GM03348 (cell line): ENCODE data around the gene ZNF282.
"Not testable (repeated sequence)": the region's sequence is repeated elsewhere in the genome, so short reads cannot be mapped to it uniquely, and the experiment has no call there.

Experiments
- DNase-seq: peaks from one replicate; pipeline ENCODE4 v3.0.0; 2012; ENCODE audit warnings: low spot score

Gene ZNF282

DNA sequence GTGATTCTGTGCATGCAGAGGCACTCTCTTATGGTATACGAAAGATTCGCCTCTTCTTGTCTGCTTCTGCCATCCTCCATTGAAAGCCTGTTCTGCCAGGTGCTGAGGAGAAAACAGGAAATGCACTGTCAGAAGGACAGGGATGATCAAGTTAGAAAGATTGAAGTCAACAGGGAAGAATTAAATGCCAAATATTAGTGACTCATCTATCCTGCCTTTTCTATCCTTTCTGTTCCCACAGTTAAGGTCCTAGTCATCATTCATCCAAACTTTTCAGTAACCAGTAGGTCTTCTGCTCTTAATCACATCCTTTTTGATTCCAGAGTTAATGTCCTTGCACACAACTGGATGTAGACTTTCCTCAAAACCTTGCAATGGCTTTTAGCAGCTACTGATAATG lies 61.8 kb downstream of the ZNF282 start:
- DNase-seq, result no peak

DNA sequence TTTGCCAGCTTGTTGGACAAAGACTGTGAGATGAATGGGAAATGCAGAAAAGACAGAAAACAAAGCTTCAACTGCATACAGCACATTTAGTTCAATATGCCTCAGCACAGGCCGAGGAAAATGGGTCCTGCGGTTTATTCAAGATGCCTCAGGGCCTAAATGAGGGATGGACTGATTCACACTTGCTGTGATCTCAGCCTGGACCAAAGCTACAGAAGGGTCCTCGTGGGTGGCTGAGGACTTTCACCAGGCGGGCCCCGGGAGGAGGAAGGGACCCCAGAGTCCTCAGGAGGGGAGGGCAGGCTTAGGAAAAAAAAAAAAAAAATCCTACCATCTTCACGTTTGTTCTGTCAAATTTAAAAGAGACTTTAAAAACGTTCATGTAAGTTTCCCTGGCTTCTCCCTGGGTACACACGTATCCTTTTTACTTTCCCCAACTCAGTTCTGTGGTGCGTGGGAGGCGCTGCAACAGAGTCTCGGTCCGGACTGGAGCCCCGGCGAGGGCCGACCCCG lies 66.0 kb downstream of the ZNF282 start:
- DNase-seq, result peak; percentile 41

DNA sequence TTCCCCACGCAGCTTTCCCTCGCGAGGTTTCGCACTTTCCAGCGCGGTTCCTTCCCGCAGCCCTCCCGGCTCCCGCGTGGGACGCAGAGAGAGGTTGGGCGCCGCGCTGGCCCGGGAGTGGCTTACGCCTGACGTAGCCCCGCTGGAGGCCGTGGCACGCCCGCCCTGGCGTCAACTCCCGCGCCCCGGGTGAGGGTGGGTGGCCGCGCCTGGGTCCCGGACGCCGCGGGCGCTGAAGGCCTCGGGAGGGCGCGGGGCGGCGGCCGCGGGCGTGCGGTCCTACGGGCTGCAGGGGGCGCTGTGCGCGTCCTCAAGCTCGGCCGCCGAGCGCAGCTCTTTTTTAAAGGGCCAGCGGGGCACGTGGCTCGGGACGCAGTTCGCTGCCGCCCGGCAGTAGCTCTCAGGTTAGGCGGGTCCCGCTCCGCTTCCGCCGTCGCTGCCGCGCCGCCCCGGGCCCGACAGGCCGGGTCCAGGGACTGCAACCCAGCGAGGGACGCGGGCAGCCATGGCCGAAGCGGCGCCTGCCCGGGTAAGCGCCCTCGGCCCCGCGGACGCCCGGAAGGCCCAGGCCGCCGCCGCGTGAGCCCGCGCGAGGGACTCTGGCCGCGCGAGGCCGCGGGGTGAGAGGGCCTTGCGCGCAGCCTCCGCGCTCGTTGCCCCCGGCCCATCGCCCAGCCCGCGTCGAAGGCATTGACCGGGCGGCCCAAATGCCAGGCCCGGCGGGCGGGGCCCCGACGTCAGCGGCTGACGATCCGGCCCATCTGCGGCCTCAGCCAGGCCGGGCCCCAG lies 66.7 kb downstream of the ZNF282 start, which contains the start of gene ZNF783:
TSS of gene ZNF783 (plus strand) at position 368 of the 789 bp plus-strand sequence. CDS start at position 506, 138 bp downstream.
- DNase-seq, result peak; percentile 97

DNA sequence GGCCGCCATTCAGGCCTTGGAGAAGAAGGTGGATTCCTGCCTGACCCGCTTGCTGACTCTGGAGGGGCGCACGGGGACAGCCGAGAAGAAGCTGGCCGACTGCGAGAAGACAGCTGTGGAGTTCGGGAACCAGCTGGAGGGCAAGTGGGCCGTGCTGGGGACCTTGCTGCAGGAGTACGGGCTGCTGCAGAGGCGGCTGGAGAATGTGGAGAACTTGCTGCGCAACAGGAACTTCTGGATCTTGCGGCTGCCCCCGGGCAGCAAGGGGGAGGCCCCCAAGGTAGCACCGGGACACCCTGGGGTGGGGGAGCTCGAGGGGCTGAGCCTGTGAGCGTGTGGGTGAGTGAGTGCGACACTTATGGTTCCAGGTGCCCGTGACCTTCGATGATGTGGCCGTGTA lies 71.1 kb downstream of the ZNF282 start:
- no peak for DNase-seq

DNA sequence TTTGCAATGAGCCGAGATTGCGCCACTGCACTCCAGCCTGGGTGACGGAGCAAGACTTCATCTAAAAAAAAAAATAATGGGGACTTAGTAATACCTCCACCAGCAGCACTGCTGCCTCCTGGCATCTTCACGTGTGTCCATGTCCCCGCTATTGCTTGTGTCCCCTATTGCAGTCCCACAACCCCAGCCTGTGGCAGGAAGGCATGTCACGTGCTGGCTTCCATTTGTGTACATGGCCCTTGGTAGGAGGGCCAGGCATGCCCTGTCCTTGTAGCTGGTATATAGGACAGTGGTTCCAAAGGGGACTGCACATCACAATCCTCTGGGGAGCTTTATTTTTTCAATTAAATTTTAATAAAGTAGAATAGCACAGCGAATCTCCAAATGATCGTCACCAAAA lies 72.4 kb downstream of the ZNF282 start:
- no peak for DNase-seq

DNA sequence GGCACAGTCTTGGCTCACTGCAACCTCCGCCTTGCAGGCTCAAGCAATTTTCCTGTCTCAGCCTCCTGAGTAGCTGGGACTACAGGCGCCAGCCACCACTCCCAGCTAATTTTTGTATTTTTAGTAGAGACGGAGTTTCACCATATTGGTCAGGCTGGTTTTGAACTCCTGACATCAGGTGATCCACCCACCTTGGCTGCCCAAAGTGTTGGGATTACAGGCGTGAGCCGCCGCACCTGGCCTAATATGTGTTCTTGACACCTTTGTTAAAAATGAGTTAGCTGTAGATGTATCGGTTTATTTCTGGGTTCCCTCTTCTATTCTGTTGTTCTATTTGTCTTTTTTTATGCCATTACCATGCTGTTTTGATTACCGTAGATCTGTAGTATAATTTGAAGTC lies 79.1 kb downstream of the ZNF282 start:
- not testable (repeated sequence) for DNase-seq
